HG02798 (cell line): Measurements from ENCODE around the gene P3H2.
A peak's percentile ranks its signal among the peaks of the same experiment; 100 is the strongest.
"Not testable (repeated sequence)": the region's sequence is repeated elsewhere in the genome, so short reads cannot be mapped to it uniquely, and the experiment has no call there.

ENCODE experiments used
- ATAC-seq: cut with Tn5 transposase; IDR thresholded peaks from one replicate; pipeline ENCODE4 v1.9.1; 2021; ENCODE audit warnings: mild to moderate bottlenecking; ENCODE audit not compliant: unreplicated experiment, poor library complexity

Gene P3H2

GRCh38 chr3:190120269-190121060, at the start of gene P3H2:
P3H2 (minus strand) TSS chr3:190120897; CDS start chr3:190120731, 166 bp downstream.
- ATAC-seq, result peak; percentile 67

DNA sequence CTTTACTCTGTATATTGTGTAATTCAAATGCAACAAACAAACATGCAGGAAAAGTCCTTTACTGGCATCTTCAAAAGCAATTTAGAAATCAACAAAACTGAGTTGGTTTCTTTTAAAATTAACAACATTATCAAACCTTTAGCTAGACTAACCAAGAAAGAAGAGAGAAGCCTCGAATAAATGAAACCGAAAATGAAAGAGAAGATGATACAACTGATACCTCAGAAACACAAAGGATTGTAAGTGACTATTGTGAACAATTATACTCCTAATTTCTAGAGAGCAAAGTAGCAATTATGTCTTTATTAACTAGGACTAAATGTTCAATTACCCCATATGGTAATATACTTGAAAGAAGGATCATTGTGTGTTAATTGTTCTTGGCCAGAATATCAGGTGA, 49.2 kb upstream of the P3H2 start:
- ATAC-seq, result peak; percentile 80

GRCh38 chr3:190169243-190169642, 48.5 kb upstream of the P3H2 start:
- peak; percentile 26 for ATAC-seq

GRCh38 chr3:190167936-190168680, 47.4 kb upstream of the P3H2 start:
- ATAC-seq, result no peak

GRCh38 chr3:190166948-190167347, 46.3 kb upstream of the P3H2 start:
- ATAC-seq, result peak; percentile 40

DNA sequence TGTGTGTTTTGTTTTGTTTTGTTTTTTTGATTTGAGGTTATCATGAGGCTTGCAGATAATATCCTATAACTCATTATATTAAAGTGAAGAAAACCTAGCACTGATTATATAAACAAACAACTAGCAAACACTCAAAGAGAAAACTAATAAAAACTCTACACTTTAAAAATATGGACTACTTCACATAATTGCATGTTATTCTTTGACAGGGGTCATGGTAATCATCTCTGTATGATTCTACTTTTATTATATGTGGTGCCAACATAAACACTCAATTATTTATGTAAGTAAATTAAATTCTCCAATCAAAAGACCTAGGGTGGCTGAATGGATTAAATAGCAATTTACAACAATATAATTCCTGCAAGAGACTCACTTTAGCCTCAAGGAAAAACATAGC, 44.6 kb upstream of the P3H2 start:
- ATAC-seq, result no peak

- not testable (repeated sequence) for ATAC-seq
Observed at GRCh38 chr3:190162013-190162412, 41.3 kb upstream of the P3H2 start.

GRCh38 chr3:190159902-190160435, 39.3 kb upstream of the P3H2 start:
- ATAC-seq, result no peak

DNA sequence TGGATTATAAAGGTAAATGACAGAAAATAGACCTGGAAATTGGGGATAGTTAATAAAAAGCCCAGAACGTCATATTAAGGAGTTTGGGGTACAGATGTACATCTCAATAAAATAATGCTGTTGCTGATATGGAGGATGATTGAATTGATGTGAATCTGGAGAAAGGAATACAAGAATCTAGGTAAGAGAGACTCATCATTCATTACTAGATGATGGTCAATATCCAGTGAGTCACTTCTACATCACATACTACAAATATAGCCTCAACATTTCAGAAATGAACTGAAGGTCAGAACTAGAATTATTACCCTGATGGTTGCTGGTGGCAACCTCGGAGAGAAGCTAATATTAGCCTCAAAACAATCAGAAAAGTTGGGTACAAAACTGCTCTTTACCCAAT, 37.6 kb upstream of the P3H2 start:
- no peak for ATAC-seq

DNA sequence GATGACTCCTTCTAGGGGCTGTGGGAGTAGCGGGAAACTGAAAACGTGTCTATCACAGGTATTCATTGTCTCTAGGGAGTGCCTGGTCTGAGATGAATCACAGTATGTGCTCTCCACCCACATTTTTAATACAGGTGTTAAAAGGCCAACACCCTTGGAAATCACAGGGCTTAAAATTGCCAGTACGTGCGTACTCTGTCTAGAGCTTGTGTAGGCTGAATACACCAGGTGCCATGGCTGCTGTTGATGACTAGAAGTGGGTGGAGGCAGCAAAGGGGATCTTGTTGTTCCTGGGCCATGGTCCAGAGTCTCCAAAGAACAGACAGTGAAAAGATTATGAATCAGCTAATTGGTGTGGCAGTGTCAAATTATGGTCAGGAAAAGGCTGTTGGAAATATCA, 35.1 kb upstream of the P3H2 start:
- no peak for ATAC-seq

- ATAC-seq, result no peak
Observed at GRCh38 chr3:190150681-190151080, 30.0 kb upstream of the P3H2 start.

- ATAC-seq, result not testable (repeated sequence)
Observed at GRCh38 chr3:190149830-190150619, 29.3 kb upstream of the P3H2 start.

DNA sequence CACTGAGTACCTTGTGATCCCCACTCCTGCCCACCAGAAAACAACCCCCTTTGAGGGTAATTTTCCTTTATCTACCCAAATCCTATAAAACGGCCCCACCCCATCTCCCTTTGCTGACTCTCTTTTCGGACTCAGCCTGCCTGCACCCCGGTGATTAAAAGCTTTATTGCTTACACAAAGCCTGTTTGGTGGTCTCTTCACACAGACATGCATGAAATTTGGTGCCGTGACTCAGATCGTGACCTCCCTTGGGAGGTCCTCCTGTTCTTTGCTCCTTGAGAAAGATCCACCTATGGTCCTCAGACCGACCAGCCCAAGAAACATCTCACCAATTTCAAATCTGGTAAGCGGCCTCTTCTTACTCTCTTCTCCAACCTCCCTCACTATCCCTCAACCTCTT, 24.1 kb upstream of the P3H2 start:
- ATAC-seq, result not testable (repeated sequence)

DNA sequence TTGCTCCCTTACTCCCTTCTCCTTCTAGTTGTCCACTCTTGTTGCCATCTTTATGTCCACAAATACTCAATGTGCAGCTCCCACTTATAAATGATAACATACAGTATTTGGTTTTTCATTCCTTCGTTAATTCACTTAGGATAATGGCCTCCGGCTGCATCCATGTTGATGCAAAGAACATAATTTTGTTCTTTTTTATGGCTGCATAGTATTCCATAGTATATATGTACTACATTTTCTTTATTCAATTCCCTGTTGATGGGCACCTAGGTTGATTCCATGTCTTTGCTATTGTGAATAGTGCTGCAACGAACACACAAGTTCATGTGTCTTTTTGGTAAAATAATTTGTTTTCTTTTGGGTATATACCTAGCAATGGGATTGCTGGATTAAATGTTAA, 21.3 kb upstream of the P3H2 start:
- no peak for ATAC-seq

- ATAC-seq, result no peak
Observed at GRCh38 chr3:190139365-190139764, 18.7 kb upstream of the P3H2 start.

GRCh38 chr3:190132371-190132770, 11.7 kb upstream of the P3H2 start:
- no peak for ATAC-seq

DNA sequence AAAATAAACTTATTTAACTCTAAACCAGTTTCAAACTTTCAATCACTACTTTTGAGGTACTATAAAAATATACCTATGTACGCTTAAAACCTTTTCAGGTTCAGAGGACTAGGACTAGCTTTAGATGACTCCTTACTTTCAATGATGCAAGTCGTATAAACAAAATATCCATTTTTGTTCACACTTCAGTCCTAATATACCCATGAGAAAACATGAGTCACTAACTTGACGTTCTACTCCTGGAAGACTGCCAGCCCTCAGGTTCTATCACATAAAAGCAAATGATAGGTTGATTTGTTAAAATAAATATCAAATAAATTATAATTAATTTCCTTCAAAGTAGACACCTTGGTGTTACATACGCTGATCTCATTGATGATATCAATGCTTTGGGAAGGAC, 10.6 kb upstream of the P3H2 start:
- no peak for ATAC-seq

DNA sequence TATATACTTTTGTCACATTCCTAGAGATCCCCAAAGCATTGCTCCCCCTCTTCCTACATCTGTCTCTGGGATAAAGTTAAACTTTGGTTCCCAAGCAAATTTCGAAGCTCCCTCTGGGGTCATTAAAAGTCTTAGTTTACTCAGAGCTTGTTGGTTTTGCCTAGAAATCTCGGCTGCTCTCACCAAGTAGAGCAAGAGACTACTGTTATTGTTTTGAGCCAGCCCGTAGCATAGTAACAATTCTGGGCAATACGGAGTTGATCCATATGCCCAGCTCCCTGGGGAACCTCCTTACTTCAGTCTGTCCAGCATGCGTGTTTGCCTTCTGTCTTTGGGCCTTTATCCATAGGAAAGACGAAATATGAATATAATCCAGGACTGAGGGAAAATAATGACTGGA, 10.0 kb upstream of the P3H2 start:
- ATAC-seq, result no peak

DNA sequence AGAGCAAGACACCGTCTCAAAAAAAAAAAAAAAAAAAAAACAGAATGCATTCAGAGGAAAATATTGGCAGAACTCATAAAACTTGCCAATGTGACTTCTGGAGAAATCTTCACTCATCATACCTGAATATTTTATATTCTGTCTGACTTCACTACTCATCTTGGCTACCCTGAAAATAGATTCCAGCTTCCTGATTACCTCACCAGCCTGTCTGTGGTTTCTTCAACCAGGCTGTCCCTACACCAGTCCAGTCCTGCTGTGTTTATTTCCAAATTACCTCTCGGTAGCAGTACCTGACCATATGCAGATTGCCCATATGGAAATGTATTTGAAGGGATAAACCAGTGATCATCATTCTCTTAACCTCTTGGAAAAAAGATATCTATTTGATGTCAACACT, 9.3 kb upstream of the P3H2 start:
- ATAC-seq, result no peak

- ATAC-seq, result no peak
Observed at GRCh38 chr3:190127797-190128196, 7.1 kb upstream of the P3H2 start.

- no peak for ATAC-seq
Observed at GRCh38 chr3:190127195-190127594, 6.5 kb upstream of the P3H2 start.
